Measurements from ENCODE around the gene ZNF23. TPM values are rescaled to one million over a fixed set of nuclear protein-coding genes. Genes with fewer than 3 reads are reported as not detected.
"Not testable (repeated sequence)": the region's sequence is repeated elsewhere in the genome, so short reads cannot be mapped to it uniquely, and the experiment has no call there.

Gene ZNF23
- total RNA-seq, result 10 to 100 TPM; 10.4 to 11.1 TPM

DNA sequence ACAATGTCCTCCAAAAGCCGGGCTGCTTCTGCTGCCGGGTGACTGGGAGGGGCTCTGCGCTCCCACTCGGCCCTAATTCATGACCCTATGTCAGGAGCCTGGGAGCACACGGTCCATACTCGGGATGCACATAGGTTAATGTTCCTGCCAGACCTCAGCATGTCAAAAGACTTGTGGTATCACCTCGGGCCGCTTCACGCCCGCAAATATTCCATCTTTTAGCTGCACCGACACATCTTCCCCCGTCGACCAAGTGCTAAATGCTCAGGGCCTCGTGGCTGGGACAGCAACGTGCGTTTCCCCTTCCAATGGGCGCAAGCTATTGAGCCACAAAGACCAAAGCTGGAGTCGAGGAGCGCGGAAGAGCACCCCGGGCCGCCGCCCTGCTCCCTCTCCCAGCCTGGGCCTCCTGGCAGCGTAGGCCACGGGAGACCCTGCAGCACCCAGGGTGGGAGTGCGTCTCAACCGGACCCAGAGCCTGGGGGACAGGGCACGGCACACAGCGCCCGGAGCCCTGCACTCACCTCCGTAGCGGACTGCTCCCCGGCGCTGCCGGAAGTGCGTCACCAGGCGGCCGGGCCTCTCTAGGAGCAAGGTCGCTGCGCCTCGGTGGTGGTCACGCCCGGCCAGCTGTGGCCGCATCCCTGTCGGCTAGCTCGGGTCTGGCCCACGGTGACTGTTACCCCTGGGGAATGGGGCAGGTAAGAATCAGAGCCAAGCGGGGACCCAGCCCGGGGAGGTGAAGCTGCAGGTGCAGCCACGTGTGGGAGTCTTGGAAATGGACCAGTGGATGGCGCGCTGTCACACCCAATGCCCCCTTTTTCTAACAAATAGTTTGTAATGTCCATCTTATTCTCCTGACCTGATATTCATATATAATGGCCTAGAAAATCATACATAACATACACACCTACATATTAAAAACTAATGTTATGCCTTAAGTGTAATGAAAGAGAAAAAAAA is at the start of gene ZNF23:
TSS of gene ZNF23 (minus strand) at position 562 of the 963 bp plus-strand sequence. CDS start 5,451 bp downstream, outside the sequence.
- peak; percentile 80 for DNase-seq
- no peaks in the 10 kb centered on the region for H3K9me3 Mint-ChIP-seq
- peak; percentile 99 for ATAC-seq
- no peaks in the 10 kb centered on the region for H3K27me3 Mint-ChIP-seq
- peak within 1 kb of the TSS; percentile 80 for H3K4me3 Mint-ChIP-seq
- H3K36me3 Mint-ChIP-seq (ENCODE audit: low read depth), result peaks cover 6% of the 10 kb centered on the region
- TF ChIP-seq, protein P1, sequence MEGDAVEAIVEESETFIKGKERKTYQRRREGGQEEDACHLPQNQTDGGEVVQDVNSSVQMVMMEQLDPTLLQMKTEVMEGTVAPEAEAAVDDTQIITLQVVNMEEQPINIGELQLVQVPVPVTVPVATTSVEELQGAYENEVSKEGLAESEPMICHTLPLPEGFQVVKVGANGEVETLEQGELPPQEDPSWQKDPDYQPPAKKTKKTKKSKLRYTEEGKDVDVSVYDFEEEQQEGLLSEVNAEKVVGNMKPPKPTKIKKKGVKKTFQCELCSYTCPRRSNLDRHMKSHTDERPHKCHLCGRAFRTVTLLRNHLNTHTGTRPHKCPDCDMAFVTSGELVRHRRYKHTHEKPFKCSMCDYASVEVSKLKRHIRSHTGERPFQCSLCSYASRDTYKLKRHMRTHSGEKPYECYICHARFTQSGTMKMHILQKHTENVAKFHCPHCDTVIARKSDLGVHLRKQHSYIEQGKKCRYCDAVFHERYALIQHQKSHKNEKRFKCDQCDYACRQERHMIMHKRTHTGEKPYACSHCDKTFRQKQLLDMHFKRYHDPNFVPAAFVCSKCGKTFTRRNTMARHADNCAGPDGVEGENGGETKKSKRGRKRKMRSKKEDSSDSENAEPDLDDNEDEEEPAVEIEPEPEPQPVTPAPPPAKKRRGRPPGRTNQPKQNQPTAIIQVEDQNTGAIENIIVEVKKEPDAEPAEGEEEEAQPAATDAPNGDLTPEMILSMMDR (IDR thresholded peaks at IDR 0.05), result peak; percentile 32
- ChIA-PET CTCF (interaction anchor here (0.6 to 5.1 kb wide), 7 partner anchors 14 to 774 kb away, joined by 3 to 23 read pairs (median 4); no protein-coding TSS in a partner anchor), POLR2A (interaction anchor here (1.0 to 1.5 kb wide), 5 partner anchors 11 to 36 kb away, joined by 3 to 17 read pairs (median 4); no protein-coding TSS in a partner anchor)
- peaks cover 22% of the 10 kb centered on the region for H3K4me1 Mint-ChIP-seq (ENCODE audit: low read depth)
- H3K27ac Mint-ChIP-seq, result peak within 1 kb of the TSS; percentile 94
- intact Hi-C loops (cut with micrococcal nuclease), result loop anchor here (1.0 kb wide), 1 partner anchor 22 kb away; no protein-coding TSS in a partner anchor

GRCh38 chr16:71507061-71507460 is 45.0 kb upstream of the ZNF23 start:
- Mint-ChIP-seq H3K27ac (no peak overlapping the region), H3K4me1 (ENCODE audit: low read depth) (no peaks in the 10 kb centered on the region), H3K36me3 (ENCODE audit: low read depth) (no peaks in the 10 kb centered on the region), H3K9me3 (no peaks in the 10 kb centered on the region), H3K27me3 (peaks cover 4% of the 10 kb centered on the region), H3K4me3 (no peak overlapping the region)
- no peak for DNase-seq
- ChIA-PET CTCF (interaction anchor here (0.9 kb wide), 1 partner anchor 104 kb away, joined by 4 read pairs; no protein-coding TSS in a partner anchor), POLR2A (no interaction called here)
- TF ChIP-seq, protein P1 (IDR thresholded peaks at IDR 0.05), result no peak
- intact Hi-C loops (cut with micrococcal nuclease), result no loop called here
- ATAC-seq, result no peak

DNA sequence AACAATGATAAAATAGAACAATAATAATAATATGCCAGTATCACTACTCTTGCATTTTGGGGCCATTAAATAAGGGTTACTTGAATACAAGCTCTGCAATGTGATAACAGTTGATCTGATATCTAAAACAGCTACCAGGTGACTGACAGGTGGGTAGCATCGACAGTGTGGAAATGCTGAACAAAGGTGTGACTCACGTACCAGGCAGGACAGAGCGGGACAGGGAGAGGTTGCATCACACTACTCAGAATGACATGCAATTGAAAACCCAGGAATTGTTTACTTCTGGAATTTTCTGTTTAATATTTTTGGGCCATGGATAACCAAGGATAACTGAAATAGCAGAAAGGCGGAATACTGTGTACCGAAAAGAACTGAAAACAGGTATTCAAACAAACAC is 42.9 kb upstream of the ZNF23 start:
- no peak overlapping the region for H3K27ac Mint-ChIP-seq
- H3K4me3 Mint-ChIP-seq, result no peak overlapping the region
- intact Hi-C loops (cut with micrococcal nuclease), result no loop called here
- no peak for DNase-seq
- no peaks in the 10 kb centered on the region for H3K36me3 Mint-ChIP-seq (ENCODE audit: low read depth)
- TF ChIP-seq, protein P1 (IDR thresholded peaks at IDR 0.05), result no peak
- no peaks in the 10 kb centered on the region for H3K9me3 Mint-ChIP-seq
- ChIA-PET CTCF (interaction anchor here (1.0 kb wide), 1 partner anchor 92 kb away, joined by 4 read pairs; no protein-coding TSS in a partner anchor), POLR2A (no interaction called here)
- peaks cover 3% of the 10 kb centered on the region for H3K27me3 Mint-ChIP-seq
- ATAC-seq, result no peak
- no peaks in the 10 kb centered on the region for H3K4me1 Mint-ChIP-seq (ENCODE audit: low read depth)

- H3K9me3 Mint-ChIP-seq; H3K27me3 Mint-ChIP-seq; H3K27ac Mint-ChIP-seq; H3K4me3 Mint-ChIP-seq; POLR2A ChIA-PET; H3K4me1 Mint-ChIP-seq (ENCODE audit: low read depth); intact Hi-C loops (cut with micrococcal nuclease); ATAC-seq; H3K36me3 Mint-ChIP-seq (ENCODE audit: low read depth): not testable (repeated sequence)
- CTCF ChIA-PET, result interaction anchor here (1.6 kb wide), 1 partner anchor 107 kb away, joined by 4 read pairs; no protein-coding TSS in a partner anchor
- peak; percentile 40 for DNase-seq
Measured at GRCh38 chr16:71504051-71504450, 42.0 kb upstream of the ZNF23 start.

DNA sequence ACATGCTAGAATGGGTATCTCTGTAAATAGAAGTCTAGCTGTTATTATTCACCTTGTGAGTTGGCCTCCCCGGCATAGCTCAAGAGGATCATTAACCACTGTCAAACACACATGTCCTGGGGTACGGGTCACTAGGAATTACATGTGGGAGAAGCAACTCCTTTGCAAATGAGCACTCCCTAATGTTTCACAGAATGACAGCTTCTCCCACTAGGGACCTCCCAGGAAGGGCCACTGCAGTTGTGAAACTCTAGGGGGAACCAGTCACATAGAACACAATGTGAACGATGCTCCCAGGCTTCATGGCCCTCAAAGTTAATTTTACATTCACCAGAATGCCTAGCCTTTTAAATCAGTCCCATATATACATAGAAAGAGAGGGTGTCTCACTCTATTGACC is 39.5 kb upstream of the ZNF23 start:
- intact Hi-C loops (cut with micrococcal nuclease), result no loop called here
- no peaks in the 10 kb centered on the region for H3K9me3 Mint-ChIP-seq
- H3K27me3 Mint-ChIP-seq, result peaks cover 1% of the 10 kb centered on the region
- H3K4me3 Mint-ChIP-seq, result no peak overlapping the region
- TF ChIP-seq, protein P1 (IDR thresholded peaks at IDR 0.05), result no peak
- H3K27ac Mint-ChIP-seq, result no peak overlapping the region
- H3K4me1 Mint-ChIP-seq (ENCODE audit: low read depth), result no peaks in the 10 kb centered on the region
- POLR2A ChIA-PET, result interaction anchor here (1.4 kb wide), 1 partner anchor 89 kb away, joined by 3 read pairs; no protein-coding TSS in a partner anchor
- H3K36me3 Mint-ChIP-seq (ENCODE audit: low read depth), result no peaks in the 10 kb centered on the region
- no peak for DNase-seq
- CTCF ChIA-PET, result interaction anchor here (0.6 to 7.1 kb wide), 6 partner anchors 22 to 110 kb away, joined by 3 to 150 read pairs (median 3); no protein-coding TSS in a partner anchor
- no peak for ATAC-seq

All from activated CD8-positive, alpha-beta T cell treated with anti-CD3 and anti-CD28 coated beads for 36 hours (primary cell).